HG03064 (cell line): ENCODE measurements around the gene THEM4.

ENCODE experiments used
- ATAC-seq: cut with Tn5 transposase; IDR thresholded peaks from one replicate; pipeline ENCODE4 v1.9.1; 2021; ENCODE audit warnings: low read depth; ENCODE audit not compliant: unreplicated experiment

The THEM4 gene

DNA sequence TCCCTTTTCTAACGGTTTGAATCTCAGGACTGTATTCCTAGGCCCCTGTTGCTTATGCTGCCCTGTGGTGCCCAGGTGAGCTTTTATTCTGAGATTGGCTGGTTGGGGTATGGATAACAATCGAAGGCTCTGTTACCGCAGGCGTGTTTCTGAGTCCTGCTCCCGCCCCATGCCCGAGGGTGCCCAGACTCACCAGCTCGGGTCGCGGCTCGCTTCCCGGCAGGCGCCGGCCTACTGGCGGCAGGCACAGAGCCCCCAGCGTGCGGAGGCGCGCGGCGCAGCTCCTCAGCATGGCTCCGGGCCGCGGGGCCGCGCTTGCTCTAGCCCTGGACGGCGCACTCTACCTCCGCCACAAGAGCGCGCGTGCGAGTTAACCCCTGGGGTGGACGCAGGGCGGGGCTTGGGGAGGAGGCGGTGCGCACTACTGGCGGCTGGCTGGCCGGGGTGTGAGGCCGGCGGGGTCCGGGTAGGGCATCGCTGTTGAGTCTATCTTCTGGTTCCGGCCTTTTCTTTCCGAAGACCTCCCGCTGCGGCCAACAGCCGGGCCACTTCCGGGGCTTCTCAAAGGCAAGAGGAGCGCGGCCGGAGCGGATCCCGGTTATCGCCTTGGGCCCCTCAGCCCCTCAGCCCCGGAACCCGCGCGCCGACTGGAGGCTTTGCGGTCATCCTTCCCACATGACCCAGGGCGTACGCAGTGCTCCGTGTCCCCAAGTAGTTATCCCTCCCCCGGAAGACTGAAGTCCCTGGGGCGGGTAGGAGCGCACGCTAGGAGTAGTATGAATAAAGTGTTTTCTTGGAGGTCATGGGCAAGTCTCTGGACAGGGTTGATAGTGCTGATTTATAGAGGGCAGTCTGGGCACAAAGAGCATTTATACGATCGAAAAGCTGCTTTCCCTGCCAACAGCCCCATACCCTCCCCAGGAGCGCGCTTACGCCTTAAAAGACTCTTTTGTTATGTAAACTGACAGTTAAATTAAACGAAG is at the start of gene THEM4:
Gene THEM4, minus strand, starts transcription at position 345 of the 983 bp plus-strand sequence. Its CDS starts 53 bp downstream, at position 292.
- ATAC-seq = peak; percentile 98

- ATAC-seq = no peak
Measured at GRCh38 chr1:151958959-151959358, 49.6 kb upstream of the THEM4 start.

GRCh38 chr1:151956957-151957497 is 47.7 kb upstream of the THEM4 start:
- ATAC-seq = no peak

DNA sequence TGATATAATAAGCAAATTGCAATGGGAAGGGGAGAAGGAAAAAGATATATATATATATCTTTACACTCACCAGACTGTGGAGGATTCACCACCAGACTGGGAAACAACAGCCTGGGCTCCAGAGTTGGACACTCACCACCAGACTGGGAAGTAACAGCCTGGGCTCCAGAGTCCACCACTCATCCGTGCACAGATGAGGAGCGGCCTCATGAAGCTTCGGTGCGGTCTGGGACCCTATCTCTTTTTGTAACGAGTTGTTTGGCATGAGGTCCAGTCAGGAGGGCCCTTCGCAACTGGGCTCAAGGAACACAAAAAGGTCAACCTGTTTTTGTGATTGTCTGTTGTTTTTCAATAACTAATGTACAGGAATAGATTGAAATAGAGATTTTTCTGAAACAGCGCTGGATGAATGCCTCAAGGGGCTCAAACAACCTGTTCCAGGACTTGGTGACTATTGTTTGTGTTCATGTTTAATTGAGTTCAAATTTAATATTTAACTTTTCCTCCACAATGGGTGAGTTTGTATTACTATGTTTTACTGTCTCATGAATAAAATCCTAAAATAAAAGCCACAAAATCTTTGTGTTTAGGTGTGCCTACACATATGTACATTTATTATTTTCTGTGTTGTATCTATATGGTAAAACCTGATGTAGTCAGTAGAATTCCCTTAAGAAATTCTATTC is 44.2 kb upstream of the THEM4 start:
- ATAC-seq = no peak

- no peak for ATAC-seq
Measured at GRCh38 chr1:151952811-151953210, 43.5 kb upstream of the THEM4 start.

DNA sequence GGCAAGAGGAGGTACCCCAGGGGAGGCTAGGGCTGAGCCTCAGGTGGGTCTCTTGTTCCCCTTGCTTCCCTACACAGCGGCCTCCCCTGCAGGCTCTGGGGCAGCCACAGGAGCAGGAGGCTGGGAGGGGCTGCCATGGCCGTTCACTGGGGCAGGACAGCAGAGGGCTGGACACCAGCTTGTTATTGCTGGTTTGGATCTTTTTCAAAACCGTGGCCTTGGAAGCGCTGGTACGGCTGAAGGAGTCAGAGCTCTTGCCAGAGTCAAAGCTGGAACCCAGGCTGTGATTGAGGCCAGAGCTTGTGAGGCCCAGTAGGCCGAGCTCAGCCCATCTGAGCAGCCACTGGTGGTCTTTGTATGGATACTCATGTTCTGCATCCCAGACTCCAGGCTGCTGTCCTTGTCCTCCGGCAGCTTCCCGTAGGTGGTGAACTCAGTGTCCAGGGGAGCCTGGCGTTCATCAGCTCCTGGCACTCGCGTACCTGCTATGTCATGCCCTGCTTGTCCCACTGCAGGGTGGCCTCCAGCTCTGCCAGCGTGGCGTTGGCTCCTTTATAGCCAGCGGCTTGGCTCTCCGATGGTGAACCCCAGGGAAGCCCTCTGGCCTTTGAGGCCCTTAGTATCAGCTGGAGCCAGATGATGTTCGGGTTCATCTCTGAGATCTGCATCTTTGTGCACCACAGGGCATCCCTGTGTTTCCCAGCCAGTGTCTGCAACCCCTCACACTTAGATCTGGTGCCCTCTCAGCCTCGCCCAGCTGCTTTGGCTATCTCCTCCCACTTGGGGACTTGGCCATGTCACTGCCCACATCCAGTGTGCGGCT is 40.3 kb upstream of the THEM4 start:
- no peak for ATAC-seq

DNA sequence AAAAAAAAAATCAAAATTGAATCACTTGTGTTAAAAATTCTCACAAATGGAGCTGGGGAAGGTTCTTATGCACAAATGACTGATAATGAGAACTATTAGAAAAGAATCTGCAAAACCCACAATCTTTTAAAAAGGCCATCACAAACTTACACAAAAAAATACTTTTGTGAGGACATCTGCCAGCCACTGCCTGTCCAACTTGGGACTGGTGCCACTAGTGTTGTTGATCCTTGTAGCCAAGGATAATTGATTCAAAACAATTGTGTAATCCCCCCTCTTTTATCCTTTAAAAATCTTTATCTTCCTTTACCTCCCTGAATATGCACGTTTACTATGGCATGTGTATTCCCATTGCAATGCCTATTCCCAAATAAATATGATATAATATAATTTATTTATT is 39.2 kb upstream of the THEM4 start:
- no peak for ATAC-seq

GRCh38 chr1:151947140-151947539 is 37.8 kb upstream of the THEM4 start:
- ATAC-seq = no peak

DNA sequence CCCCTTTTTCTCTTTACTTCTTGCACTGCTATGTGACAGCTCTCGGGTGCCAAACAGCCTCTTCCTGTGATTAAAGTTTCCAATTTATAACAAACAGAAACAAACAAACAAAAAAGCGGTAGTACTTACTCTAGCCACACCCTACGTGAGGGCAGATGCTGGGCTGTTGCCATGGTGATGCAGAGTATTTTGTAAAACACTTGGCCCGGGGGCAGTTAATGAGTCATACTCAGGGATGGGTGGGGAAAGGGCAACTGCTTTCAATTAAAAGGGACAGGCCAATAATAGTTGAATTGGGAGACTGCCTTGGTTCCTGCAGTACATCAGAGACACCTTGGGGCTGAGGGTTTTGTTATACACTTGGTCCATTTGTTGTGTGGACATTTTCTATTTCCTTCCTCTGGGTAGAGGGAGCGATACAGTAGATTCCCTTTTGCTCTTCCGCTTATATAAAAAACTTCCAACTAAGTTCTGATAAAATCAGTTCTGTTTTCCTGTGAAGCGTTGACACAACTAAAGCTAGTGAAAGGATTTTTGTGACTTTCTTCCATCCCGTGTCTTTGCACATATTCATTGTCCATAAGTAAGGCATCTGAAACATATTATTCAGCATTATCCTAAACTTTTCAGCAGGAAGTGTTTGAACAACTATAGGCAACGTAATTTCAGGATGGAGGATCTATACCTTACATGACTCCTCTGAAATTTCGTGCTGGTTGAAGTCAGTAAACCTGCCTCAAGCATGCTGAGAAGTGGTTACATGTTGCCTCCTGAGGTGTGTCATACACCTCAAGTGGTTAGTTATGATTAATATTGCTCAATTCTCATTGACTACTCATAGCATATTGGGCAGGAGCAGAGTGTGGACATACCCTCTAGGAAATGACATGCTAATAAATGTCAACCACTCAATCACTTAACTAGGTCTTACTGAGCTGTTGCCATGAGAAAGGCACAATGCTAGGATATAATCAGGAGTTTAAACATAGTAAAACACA is 36.7 kb upstream of the THEM4 start:
- ATAC-seq = no peak

- no peak for ATAC-seq
Measured at GRCh38 chr1:151944857-151945575, 35.7 kb upstream of the THEM4 start.

DNA sequence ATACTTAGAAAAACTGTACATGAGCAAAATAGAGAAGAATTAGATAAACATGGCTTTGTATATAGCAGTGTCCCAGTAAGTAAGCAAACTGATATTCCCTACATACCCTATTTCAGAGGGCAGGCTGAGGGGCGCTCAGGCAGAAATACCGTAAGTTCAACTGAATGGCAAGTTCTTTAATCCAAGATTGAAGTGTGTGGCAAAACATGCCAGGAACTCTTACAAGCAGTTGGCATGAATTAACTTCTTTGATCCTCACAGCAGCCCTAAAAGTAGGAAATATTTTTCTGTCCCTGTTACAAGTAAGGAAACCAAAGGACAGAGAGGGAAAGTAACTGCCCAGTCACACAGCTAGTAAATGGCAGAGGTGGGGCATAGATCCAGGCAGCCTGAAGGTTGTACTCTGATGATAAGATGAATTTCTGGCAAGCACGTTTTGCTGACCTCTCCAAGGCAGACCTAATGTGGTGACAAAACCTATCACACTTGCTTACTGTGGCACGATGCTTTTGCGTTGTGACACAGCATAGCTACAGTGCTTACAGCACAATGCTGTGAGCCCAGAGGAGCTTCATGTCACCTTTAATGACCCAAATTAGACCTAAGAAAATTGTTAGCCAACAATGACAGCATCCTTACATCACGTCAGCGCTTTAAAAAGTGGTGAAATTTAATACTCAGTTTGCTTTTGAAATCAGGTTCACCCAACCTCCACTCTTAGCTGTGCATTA is 35.0 kb upstream of the THEM4 start:
- ATAC-seq = no peak

DNA sequence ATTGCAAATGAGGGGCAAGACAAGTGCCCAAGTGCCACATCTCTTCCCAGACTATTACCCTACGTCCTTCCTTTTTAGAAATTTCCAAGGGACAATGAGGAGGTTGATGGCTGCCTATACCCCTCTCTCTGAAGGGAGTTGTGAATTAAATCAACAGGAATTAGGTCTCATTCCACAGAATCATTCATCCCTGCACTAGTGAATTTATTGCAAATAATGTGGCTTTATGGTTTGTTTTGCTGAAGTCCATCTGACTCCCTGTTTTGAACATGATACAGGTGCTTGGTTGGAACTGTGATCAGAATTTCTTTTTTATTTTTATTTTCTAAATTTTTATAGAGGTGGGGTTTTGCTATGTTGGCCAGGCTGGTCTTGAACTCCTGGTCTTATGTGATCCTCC is 34.3 kb upstream of the THEM4 start:
- no peak for ATAC-seq

GRCh38 chr1:151942882-151943281 is 33.6 kb upstream of the THEM4 start:
- ATAC-seq = no peak

GRCh38 chr1:151940541-151940940 is 31.2 kb upstream of the THEM4 start:
- no peak for ATAC-seq

DNA sequence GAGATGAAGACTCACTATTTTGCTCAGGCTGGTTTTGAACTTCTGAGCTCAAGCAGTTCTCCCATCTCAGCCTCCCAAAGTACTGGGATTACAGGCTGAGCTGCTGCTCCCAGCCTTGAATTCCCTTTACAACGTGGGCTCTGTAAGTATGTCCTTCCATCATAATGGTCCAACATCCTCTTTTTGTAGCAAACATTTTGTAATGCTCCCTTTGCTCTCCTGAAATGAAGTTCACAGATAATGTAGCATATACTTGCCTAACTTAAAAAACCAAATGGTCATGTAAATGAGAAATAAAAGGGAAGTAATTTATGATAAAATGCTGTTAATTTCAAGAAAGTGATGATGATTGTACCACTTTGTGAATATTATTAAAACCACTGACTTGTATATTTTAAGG is 30.5 kb upstream of the THEM4 start:
- ATAC-seq = no peak

GRCh38 chr1:151939141-151939540 is 29.8 kb upstream of the THEM4 start:
- ATAC-seq = no peak

- ATAC-seq = no peak
Measured at GRCh38 chr1:151936653-151937052, 27.3 kb upstream of the THEM4 start.
